Spinal cord (tissue), 10 donors: ENCODE results near the gene CCR5. TPM values are rescaled to one million over a fixed set of nuclear protein-coding genes. Genes with fewer than 3 reads are reported as not detected.
"Not testable (repeated sequence)": the region's sequence is repeated elsewhere in the genome, so short reads cannot be mapped to it uniquely, and the experiment has no call there.

Experiments
- DNase-seq, 6 donors: peaks; one replicate each; pipeline versions ENCODE4 v3.0.0 to v3.0.0-alpha.2; 2013 to 2015; ENCODE audit warnings: low spot score in 6 of 6, low read depth in 4 of 6
- H3K27ac ChIP-seq: one replicate; pipeline ENCODE4 v1.5.1; 2013; ENCODE audit warnings: low read depth, low read length, control low read depth
- H3K27me3 ChIP-seq: one replicate; pipeline ENCODE4 v1.6.1; 2013; ENCODE audit warnings: low read length; ENCODE audit not compliant: control insufficient read depth, insufficient read depth
- H3K36me3 ChIP-seq: one replicate; pipeline ENCODE4 v1.6.1; 2013; ENCODE audit warnings: low read length; ENCODE audit not compliant: control insufficient read depth, insufficient read depth
- H3K4me1 ChIP-seq: one replicate; pipeline ENCODE4 v1.6.1; 2013; ENCODE audit warnings: low read length; ENCODE audit not compliant: control insufficient read depth, insufficient read depth
- H3K4me3 ChIP-seq: one replicate; pipeline ENCODE4 v1.5.1; 2013; ENCODE audit warnings: low read depth, low read length, control low read depth
- H3K9me3 ChIP-seq: one replicate; pipeline ENCODE4 v1.6.1; 2013; ENCODE audit warnings: low read length; ENCODE audit not compliant: control insufficient read depth, insufficient read depth
- WGBS: methylation state at CpG from one replicate; pipeline ENCODE4 v1.1.5; 2013; ENCODE audit warnings: missing lambda C conversion rate; ENCODE audit not compliant: insufficient coverage; 5-methylcytosine and 5-hydroxymethylcytosine counted together
- long read RNA-seq, 4 donors: transcript quantifications; one replicate each; lab custom pipeline, GENCODE V29; 2026
- polyA plus RNA-seq, 2 donors: library from polyadenylated mRNA; unstranded; fragments of 120-200 nt; gene quantifications; one replicate each; pipeline ENCODE4 v1.2.1, GENCODE V29; 2013; ENCODE audit not compliant: insufficient read length in 2 of 2
- total RNA-seq, 2 donors: library from RNA; depleted of rRNA in 1 of 2; stranded (reverse); fragments of 120-200 nt in 1 of 2; fragments of >200 nt in 1 of 2; gene quantifications; one replicate each; pipeline versions ENCODE4 v1.2.3 to v1.2.4, GENCODE V29; 2013 to 2014
- donor health status: healthy.

The CCR5 gene
- total RNA-seq, result under 1 TPM; 0.22 to 0.79 TPM
- polyA plus RNA-seq, result under 1 TPM; 0.11 to 0.48 TPM
- long read RNA-seq, donor 1, result 0 reads
- long read RNA-seq, donor 2, result 0 reads
- long read RNA-seq, donor 3, result 0 reads
- long read RNA-seq, donor 4, partial matches to known transcripts, result 0 of 1 reads
- long read RNA-seq, donor 4, other reads (novel, unspliced or antisense), result 0 of 1 reads

GRCh38 chr3:46370839-46371518 is at the start of gene CCR5:
CCR5 (plus strand) TSS chr3:46370946; CDS start chr3:46372903, 1,957 bp downstream.
- no peaks in the 10 kb centered on the region for H3K9me3 ChIP-seq
- H3K36me3 ChIP-seq, result no peaks in the 10 kb centered on the region
- H3K4me3 ChIP-seq, result no peak within 1 kb of the TSS
- H3K27ac ChIP-seq, result no peak within 1 kb of the TSS
- H3K4me1 ChIP-seq, result no peaks in the 10 kb centered on the region
- no peak for DNase-seq
- no peaks in the 10 kb centered on the region for H3K27me3 ChIP-seq
- WGBS, result 40% methylated on average over 1 of the region's 5 CpGs

- Histone ChIP-seq H3K27ac (no peak overlapping the region), H3K4me1 (no peaks in the 10 kb centered on the region), H3K27me3 (no peaks in the 10 kb centered on the region), H3K36me3 (no peaks in the 10 kb centered on the region), H3K9me3 (no peaks in the 10 kb centered on the region), H3K4me3 (no peak overlapping the region)
- no CpG with 5 or more reads among the region's 1 CpG for WGBS
- no peak for DNase-seq
These were observed 49.2 kb upstream of the CCR5 start for GRCh38 chr3:46321461-46322104.

DNA sequence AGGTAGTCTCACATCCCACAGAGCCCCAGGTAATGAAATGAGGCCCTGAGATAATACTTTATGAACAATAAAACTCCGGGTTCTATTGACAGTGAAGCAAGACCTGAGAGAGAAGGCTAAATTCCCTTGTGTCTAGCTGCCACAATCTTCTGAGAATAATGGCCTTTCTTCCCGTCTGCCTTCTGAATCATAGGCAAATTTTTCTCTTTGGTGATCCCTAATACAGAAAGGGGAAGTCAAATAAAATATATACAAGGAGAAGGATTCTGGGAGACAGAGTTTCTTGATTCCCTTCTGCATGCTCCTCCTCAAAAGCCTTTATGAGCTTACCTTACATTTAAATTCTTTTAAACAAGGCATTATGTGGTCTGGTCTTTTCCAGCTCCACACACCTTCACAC is 46.7 kb upstream of the CCR5 start:
- H3K36me3 ChIP-seq, result no peaks in the 10 kb centered on the region
- no peaks in the 10 kb centered on the region for H3K9me3 ChIP-seq
- no peaks in the 10 kb centered on the region for H3K4me1 ChIP-seq
- H3K4me3 ChIP-seq, result no peak overlapping the region
- no peak overlapping the region for H3K27ac ChIP-seq
- H3K27me3 ChIP-seq, result no peaks in the 10 kb centered on the region
- DNase-seq, result no peak
- WGBS, result 80% methylated on average over 1 of the region's 2 CpGs

DNA sequence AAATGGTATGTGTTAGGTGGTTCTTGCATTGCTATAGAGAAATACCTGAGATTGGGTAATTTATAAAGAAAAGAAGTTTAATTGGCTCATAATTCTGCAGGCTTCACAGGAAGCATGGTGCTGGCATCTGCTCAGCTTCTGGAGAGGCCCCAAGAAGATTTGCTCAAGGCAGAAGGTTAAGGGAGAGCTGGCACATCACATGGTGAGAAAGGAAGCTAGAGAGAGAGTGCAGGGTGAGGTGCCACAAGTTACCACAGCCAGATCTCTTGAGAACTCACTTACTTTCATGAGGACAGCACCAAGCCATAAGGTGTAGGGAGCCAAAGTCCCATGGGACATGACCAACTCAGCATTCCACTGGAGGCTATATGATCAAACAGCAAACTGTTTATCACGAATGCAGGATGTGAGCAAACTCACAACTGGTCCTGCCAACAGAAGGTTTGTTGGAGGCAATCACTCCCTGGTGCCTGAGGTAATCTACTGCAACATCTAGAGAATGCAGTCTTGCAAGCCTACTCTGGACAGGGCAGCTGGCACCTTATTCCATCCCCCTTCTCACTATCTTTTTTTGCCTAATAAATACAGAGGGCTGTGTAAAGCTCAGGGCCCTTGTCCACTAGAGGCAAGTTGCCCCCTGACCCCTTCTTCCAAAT is 45.0 kb upstream of the CCR5 start:
- Histone ChIP-seq H3K27ac (no peak overlapping the region), H3K4me1 (no peaks in the 10 kb centered on the region), H3K27me3 (no peaks in the 10 kb centered on the region), H3K9me3 (no peaks in the 10 kb centered on the region), H3K36me3 (no peaks in the 10 kb centered on the region), H3K4me3 (no peak overlapping the region)
- peak in 1 of 6 donors; percentile 48 for DNase-seq
- 80% methylated on average over 1 of the region's 1 CpG for WGBS

DNA sequence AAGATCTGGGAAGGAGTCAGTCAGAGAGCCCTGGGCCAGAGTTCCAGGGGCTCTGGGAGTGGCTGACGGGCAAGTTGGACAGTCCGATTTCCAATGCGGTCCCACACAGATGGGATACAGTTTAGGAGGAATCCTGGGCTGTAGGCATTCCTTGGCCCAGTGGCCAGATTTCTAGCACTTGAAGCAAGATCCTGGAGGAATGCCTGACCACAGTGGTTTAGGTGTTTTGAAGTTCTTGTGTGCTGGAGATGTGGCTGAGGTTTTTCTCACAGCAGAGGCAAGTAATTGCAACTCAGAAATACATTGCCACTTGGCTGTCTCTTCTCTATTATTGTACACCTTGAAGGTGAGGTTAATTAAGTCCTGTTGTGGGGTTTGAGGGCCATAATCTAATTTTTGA is 40.1 kb upstream of the CCR5 start:
- H3K9me3 ChIP-seq, H3K36me3 ChIP-seq, H3K27me3 ChIP-seq, H3K4me1 ChIP-seq, H3K4me3 ChIP-seq, DNase-seq, H3K27ac ChIP-seq: not testable (repeated sequence)
- WGBS, result 97% methylated on average over 3 of the region's 3 CpGs

- no peak overlapping the region for H3K27ac ChIP-seq
- H3K4me1 ChIP-seq, result no peaks in the 10 kb centered on the region
- WGBS, result no CpG with 5 or more reads among the region's 4 CpGs
These were observed 35.8 kb upstream of the CCR5 start for GRCh38 chr3:46334741-46335478.

DNA sequence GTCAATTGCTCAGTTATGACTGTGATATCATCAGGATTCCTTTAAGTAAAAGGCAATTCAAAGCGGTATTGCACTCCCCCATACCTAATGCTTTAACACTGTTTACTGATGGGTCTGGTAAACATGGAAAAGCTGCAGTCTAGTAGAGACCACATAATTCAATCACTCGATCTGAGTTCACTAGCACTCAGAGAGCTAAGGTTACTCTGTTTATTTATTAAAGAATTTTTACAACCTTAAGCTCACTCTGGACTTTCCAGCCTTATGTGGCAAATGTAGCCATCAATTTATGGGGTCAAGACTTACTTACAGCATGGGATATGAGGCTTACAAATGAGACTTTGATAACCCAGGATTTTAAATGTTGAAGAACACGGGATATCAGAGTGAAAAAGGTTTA is 35.2 kb upstream of the CCR5 start:
- Histone ChIP-seq H3K36me3 (no peaks in the 10 kb centered on the region), H3K4me1 (no peaks in the 10 kb centered on the region), H3K4me3 (no peak overlapping the region), H3K27me3 (no peaks in the 10 kb centered on the region), H3K27ac (no peak overlapping the region), H3K9me3 (peaks cover 3% of the 10 kb centered on the region)
- DNase-seq, result no peak
- WGBS, result no CpG with 5 or more reads among the region's 3 CpGs

More at GRCh38 chr3:46334741-46335478, 35.8 kb upstream of the CCR5 start:
- Histone ChIP-seq H3K9me3 (peaks cover 3% of the 10 kb centered on the region), H3K36me3 (no peaks in the 10 kb centered on the region), H3K27me3 (no peaks in the 10 kb centered on the region), H3K4me3 (no peak overlapping the region)
- peak in 1 of 6 donors; percentile 31 for DNase-seq

- no peak for DNase-seq
- Histone ChIP-seq H3K9me3 (peaks cover 3% of the 10 kb centered on the region), H3K36me3 (no peaks in the 10 kb centered on the region), H3K4me1 (no peaks in the 10 kb centered on the region), H3K27me3 (no peaks in the 10 kb centered on the region), H3K27ac (no peak overlapping the region), H3K4me3 (no peak overlapping the region)
These were observed 32.8 kb upstream of the CCR5 start for GRCh38 chr3:46337911-46338310.

GRCh38 chr3:46338840-46339239 is 31.9 kb upstream of the CCR5 start:
- H3K9me3 ChIP-seq, result peaks cover 3% of the 10 kb centered on the region
- H3K27me3 ChIP-seq, result no peaks in the 10 kb centered on the region
- H3K4me1 ChIP-seq, result no peaks in the 10 kb centered on the region
- no peak overlapping the region for H3K4me3 ChIP-seq
- no peak overlapping the region for H3K27ac ChIP-seq
- H3K36me3 ChIP-seq, result no peaks in the 10 kb centered on the region
- WGBS, result 100% methylated on average over 1 of the region's 1 CpG
- DNase-seq, result no peak
